HG03060 (cell line): ENCODE measurements around the gene OBSCN.
"Not testable (repeated sequence)": the region's sequence is repeated elsewhere in the genome, so short reads cannot be mapped to it uniquely, and the experiment has no call there.

ENCODE experiments used
- ATAC-seq: cut with Tn5 transposase; IDR thresholded peaks from one replicate; pipeline ENCODE4 v1.9.1; 2021; ENCODE audit warnings: low read depth, moderate number of reproducible peaks; ENCODE audit not compliant: unreplicated experiment

Gene OBSCN

DNA sequence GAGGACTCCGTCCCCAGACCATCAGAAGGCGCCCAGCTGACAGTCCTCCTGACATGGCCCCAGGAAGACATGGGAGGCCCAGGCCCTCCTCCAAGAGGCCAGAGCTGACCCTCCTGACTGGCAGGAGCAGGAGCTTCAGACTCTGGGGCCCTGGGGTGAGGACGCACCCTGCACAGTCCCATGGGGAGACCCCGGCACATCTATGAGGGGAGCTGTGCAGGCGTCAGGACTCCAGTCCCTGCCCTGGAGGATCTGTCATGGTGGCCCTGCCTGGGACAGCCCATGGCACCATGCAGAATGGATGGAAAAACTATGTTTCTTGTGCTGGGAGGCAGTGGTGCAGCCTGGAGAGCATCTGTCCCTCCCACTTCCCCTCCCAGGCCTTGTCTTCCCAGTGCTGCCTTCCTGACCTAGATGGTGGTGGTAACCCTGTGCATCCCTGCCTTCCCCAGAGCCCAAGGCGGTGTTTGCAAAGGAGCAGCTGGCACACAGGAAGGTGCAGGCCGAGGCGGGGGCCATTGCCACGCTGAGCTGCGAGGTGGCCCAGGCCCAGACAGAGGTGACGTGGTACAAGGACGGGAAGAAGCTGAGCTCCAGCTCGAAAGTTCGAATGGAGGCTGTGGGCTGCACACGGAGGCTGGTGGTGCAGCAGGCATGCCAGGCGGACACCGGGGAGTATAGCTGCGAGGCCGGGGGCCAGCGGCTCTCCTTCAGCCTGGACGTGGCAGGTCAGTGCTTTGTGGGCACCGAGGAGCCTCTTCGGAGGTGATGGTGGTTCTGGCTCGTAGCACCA is 41.9 kb downstream of the OBSCN start:
- no peak for ATAC-seq

DNA sequence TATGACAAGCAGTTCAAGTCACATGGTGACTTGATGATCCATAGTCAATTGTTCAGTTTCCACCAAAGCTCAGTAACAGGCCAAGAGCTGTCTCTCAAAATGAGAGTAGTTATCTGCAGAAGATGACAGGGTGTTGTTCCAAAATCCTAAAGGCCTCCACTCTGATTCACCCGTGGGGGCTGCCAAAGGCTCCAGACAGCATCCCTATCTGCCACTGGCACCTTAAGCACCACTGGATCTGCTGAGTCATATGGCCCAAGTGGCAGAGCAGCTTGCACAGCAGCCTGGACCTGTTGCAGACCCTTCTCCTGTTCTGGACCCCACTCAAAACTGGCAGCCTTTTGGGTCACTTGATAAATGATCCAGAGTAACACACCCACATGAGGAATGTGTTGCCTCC is 44.6 kb downstream of the OBSCN start:
- not testable (repeated sequence) for ATAC-seq

DNA sequence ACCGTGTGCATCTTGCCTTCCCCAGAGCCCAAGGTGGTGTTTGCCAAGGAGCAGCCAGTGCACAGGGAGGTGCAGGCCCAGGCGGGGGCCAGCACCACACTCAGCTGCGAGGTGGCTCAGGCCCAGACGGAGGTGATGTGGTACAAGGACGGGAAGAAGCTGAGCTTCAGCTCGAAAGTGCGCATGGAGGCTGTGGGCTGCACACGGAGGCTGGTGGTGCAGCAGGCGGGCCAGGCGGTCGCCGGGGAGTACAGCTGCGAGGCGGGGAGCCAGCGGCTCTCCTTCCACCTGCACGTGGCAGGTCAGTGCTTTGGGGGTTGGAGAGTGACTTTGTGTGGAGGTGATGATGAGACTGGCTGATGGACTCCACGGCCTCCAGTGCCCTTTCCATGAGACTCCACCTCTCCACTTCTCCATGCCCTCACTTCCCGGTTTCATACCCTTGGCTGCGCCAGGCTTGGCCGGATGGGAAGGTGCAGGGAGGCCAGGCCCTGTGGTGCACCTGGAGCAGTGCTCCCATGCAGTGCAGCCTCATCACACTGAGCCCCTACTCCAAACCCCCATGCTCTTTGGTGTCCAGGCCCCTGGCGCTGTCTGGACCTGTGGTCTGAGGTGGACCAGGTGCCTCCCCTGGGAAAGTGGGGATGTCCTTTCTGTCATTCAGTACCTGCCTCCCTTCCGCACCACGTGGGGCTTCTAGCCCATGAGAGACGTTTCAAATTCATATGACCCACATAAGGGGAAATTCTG is 49.0 kb downstream of the OBSCN start:
- ATAC-seq: no peak

DNA sequence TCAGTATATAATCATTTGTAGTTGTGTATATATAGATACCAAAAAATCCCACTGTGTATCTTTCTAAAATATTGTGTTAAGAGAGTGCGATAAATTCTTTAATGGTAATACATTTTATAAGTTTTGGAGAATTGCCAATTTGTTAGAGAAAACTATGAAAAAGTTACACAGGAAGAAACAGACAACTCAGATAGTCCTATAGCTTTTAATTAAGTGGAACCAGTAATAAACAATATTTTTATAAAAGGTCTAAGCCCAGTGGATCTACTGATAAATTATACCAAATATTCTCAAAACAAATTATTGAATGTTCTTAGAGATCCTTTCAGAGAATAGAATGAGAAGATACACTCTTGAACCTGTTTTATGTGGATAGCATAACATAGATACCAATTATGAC is 50.6 kb downstream of the OBSCN start:
- no peak for ATAC-seq

DNA sequence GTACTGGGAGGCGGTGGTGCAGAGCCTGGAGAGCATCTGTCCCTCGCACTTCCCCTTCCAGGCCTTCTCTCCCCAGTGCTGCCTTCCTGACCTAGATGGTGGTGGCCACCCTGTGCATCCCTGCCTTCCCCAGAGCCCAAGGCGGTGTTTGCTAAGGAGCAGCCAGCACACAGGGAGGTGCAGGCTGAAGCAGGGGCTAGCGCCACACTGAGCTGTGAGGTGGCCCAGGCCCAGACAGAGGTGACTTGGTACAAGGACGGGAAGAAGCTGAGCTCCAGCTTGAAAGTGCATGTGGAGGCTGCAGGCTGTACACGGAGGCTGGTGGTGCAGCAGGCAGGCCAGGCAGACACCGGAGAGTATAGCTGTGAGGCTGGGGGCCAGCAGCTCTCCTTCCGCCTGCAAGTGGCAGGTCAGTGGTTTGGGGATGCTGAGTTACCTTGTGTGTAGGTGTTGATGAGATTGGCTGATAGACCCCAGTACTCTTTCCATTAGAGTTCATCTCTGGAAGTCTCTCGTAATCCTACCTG is 51.6 kb downstream of the OBSCN start:
- ATAC-seq: no peak

DNA sequence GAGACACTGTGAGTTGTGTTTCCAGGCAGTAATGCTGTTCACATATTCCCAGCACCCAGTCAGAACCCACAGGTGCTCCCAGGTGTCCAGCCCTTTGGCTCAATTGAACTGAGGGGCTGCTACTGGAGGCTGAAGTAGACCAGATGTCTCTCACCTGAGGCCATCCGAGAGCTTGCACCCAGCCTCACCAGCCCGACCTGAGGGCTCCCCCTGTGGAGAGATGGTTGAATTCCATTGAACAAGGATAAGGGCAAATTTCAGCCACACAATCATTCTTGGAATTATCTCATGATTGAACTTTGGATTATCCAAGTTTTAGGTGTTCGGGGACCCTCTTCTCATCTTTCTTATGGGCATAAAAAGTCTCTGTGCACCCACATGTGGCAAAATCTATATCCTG is 52.1 kb downstream of the OBSCN start:
- no peak for ATAC-seq

DNA sequence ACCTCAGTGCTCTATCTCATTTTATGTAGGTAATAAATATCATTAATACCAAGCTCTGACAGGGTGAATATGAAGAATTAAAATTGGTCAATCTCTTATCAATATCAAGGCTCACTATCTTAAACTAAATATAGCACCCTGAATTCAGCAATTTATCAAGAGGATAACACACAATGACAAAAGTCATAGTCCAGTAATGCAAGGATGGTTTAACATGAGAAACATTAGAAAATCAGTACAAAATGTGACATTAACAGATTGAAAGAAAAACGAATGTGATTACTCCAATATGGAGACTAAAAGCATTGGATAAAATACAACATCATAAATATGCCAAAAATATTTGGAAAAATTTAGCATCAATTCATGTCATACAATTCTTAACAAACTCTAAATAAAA is 53.9 kb downstream of the OBSCN start:
- no peak for ATAC-seq

DNA sequence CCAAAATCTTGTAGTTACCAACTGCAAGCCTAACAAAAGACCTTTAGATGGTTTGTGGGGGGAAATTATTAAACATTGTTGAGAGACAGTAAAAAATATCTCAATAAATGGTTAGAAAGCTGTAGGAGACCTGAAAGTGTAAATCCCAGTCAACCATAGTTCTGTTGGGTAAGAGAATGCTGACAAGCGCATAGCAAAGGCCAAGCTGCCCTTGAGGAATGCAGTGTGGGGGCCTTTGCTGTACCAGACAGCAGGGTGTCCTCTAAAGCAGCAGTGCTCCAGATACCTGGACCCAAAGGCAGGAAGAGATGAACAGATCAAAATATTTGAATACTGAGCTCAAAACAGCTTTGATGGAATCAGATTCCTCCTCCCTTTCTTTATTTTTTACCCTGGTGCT is 54.6 kb downstream of the OBSCN start:
- ATAC-seq: no peak

DNA sequence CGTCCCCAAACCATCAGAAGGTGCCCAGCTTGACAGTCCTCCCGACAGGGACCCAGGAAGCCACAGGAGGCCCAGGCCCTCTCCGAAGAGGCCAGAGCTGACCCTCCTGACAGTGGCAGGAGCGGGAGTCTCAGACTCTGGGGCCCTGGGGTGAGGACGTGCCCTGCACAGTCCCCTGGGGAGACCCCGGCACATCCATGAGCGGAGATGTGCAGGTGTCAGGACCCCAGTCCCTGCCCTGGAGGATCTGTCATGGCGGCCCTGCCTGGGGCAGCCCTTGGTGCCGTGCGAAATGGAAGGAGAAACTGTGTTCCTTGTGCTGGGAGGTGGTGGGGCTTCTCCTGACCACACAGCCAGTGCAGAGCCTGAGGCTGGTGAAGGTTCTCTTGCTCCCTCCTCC is 55.8 kb downstream of the OBSCN start:
- no peak for ATAC-seq

DNA sequence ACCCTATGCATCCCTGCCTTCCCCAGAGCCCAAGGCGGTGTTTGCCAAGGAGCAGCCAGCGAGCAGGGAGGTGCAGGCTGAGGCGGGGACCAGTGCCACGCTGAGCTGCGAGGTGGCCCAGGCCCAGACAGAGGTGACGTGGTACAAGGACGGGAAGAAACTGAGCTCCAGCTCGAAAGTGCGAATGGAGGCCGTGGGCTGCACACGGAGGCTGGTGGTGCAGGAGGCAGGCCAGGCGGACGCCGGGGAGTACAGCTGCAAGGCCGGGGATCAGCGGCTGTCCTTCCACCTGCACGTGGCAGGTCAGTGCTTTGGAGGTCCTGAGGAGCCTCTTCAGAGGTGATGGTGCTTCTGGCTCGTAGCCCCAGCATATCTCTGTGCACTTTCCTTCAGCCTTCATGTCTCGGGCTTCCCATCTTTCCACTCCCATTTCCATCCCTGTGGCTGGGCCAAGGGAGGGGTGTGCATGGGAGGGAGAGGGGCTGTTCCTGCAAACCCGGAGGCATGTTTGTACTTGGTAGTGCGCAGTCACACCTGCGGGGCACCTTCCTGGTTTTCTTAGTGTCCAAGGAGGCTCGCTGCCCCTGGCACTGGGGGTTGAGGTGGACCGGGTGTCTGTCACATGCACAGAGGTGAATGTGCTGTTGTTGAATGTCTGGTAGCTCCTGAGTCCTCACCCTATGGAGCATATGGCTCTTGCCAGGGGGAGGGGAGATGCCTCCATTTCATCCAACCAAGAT is 56.4 kb downstream of the OBSCN start:
- no peak for ATAC-seq

DNA sequence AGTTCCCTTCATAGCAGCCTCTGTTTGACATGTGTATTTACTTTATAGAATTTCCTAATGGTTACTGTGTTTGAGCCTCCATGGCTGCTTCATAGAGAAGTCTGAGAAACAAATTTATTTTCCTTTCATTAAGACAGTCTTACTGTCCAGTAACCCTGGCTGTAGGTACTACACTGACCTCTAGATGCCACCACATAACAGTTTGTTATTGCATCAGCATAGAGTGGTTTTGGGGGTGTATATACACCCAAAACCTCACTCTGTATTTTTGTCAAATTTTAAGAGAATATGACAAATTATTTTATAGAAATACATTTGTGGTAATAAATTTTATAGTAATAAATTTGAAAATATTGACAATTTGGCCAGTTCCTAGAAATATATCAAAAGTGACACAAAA is 57.3 kb downstream of the OBSCN start:
- no peak for ATAC-seq

DNA sequence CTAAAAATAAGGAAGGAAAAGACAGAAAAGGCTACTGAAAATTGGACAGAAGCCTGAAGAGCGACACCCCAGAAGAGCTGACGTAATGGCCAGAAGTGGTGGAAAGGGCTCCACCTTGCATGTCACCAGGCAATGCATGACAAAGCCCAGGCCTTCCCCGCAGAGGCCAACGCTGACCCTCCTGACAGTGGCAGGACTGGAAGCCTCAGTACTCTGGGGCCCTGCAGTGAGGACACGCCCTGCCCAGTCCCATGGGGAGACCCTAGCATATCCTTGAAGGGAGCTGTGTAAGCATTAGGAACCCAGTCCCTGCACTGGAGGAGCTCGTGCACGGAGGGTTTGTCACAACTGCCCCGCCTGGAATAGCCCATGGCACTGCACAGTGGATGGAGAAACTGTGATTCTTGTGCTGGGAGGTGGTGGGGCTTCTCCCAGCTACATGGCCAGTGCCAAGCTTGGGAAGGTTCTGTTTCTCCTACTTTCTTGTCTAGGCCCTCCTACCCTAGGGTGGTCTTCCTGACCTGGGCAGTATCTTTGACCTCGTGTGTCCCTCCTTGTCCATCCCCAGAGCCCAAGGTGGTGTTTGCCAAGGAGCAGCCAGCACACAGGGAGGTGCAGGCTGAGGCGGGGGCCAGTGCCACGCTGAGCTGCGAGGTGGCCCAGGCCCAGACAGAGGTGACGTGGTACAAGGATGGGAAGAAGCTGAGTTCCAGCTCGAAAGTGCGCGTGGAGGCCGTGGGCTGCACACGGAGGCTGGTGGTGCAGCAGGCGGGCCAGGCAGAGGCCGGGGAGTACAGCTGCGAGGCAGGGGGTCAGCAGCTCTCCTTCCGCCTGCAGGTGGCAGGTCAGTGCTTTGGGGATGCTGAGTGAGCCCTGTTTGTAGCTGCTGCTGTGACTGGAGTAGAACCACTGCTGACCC is 60.4 kb downstream of the OBSCN start:
- no peak for ATAC-seq

DNA sequence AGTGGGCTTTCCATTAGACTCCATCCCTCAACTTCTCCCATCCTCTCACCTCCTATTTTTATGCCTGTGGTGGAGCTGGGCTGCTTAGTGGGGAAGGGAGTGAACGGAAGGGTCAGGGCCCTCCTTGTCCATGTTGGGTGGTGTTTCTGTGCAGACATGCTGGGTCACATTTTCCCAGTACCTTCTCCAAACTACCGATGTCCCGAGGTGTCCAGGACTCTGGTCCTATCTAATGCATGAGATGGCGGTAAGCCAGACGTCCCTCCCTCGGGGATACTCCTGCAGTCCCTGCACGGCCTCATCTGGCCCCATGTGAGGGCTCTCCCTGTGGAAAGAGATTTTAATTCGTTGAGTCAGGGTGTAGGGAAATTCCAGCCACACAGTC is 61.0 kb downstream of the OBSCN start:
- no peak for ATAC-seq

DNA sequence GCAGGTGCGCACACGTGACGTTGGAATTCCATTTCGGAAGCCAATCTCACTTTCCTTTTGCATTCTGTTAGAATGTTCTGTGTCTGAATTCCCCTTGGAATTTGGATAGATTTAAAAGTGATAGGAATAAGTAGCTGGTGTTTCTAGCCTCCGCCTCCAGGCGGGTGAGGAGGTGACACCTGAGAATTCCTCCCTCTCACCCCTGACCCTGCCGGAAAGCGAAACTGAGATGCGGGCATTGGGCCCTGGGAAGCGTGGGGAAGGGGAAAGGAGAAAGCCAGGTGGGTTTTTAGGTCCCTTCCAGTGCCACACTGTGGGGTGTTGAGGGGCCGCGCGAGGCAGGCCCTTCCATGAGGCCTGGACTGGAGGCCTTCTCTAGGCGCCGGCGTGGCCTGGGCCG is 61.6 kb downstream of the OBSCN start:
- ATAC-seq: not testable (repeated sequence)

DNA sequence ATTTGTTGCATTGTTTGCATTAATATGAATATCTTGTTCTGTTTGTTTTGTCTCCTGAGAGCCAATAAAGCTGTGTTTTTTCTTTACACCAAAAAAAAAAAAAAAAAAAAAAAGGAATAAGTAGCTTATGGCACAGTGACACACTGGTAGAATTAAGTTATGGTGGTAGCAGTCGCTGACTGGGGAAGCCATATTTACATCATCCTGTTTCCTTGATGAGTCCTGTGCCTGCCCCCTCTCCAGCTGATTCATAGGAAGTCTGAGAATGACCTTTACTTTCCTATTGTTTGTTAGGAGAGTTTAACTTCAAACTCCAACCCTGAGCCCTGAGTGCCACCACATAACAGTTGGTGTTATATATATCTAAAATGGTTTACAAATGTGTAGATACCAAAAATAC is 62.2 kb downstream of the OBSCN start:
- ATAC-seq: no peak

DNA sequence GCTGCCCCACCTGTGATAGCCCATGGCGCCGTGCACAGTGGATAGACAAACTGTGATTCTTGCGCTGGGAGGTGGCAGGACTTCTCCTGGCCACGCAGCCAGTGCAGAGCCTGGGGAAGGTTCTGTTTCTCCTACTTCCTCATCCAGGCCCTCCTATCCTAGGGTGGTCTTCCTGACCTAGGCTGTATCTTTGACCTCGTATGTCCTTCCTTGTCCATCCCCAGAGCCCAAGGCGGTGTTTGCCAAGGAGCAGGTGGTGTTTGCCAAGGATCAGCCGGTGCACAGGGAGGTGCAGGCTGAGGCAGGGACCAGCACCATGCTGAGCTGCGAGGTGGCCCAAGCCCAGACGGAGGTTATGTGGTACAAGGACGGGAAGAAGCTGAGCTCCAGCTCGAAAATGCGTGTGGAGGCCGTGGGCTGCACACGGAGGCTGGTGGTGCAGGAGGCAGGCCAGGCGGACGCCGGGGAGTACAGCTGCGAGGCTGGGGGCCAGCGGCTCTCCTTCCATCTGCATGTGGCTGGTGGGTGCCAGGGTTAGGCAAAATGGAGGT is 63.9 kb downstream of the OBSCN start:
- ATAC-seq: no peak

DNA sequence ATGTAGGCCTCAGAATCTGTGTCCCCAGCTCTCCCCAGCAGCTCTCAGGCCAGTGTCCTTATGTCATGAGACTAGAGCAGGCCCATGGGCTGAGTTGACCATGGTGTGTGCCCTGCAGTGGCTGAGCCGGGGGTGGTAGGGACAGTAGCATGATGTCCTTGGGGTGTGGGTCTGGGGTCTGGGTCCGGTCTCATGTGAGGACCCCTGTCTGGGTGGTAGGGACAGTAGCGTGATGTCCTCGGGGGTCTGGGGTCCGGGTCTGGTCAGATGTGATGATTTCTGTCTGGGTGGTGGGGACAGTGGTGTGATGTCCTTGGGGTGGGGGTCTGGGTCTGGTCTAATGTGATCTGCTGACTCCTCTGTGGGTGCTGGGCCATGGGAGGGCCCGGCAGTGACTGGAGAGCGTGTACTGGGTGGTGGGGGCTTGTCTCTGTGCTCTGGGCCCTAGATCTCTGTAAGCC is 64.5 kb downstream of the OBSCN start:
- no peak for ATAC-seq

DNA sequence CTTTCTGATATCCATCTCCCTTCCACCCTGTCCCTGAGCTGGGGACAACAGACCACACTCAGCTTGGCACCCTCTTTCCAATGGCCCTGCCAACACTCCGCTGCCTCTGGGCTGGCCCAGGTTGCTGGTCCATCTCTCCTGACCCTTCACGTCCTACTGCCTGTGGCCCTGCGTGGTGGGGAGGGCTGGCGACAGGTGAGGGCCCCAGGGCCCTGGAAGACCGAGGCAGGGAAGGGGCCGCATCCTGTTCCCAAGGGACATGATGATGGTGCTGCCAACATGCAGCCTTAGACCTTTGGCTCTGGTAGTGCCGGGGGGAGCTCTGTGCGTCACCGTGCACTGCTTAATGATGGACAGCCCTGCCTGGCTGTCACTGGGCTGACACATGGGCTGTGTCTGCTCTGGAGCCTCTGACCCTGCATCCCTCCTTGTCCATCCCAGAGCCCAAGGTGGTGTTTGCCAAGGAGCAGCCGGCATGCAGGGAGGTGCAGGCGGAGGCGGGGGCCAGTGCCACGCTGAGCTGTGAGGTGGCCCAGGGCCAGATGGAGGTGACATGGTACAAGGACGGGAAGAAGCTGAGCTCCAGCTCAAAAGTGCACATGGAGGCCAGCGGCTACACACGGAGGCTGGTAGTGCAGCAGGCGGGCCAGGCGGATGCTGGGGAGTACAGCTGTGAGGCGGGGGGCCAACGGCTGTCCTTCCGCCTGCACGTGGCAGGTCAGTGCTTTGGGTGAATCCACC is 65.2 kb downstream of the OBSCN start:
- no peak for ATAC-seq
